Neural progenitor cell (in vitro differentiated cells): ENCODE results near the gene EYS.

Experiments
- CTCF ChIP-seq: fragments of 200-600 bp; sonication (generic); IDR thresholded peaks from 2 replicates; pipeline ENCODE4 v1.5.1; 2017; ENCODE audit warnings: antibody characterized with exemption, mild to moderate bottlenecking
- EZH2 ChIP-seq: fragments of 200-600 bp; sonication (generic); IDR thresholded peaks from 2 replicates; pipeline ENCODE4 v1.6.1; 2017; ENCODE audit warnings: antibody characterized with exemption, mild to moderate bottlenecking, moderate library complexity

- TF ChIP-seq EZH2 (no peak), CTCF (no peak)
These were observed 1026.6 kb downstream of the EYS start for GRCh38 chr6:64680446-64680845.
